Measurements from ENCODE around the gene RAB10.

- TF ChIP-seq POU2F2 (IDR thresholded peaks at IDR 0.05; ENCODE audit: low read depth, low read length): no peak
- TF ChIP-seq POLR2A (IDR thresholded peaks at IDR 0.05; ENCODE audit: low read depth, low read length): no peak
Measured at GRCh38 chr2:26068602-26069298, 34.9 kb downstream of the RAB10 start.

All from GM12891 (cell line).